Parathyroid adenoma (tissue), 2 donors: ENCODE results near the gene TM4SF4.

Experiments used
- H2AFZ ChIP-seq: fragments of 300-600 bp; sonication (generic); one replicate; pipeline ENCODE4 v1.7.0; 2017; ENCODE audit warnings: antibody characterized with exemption, mild to moderate bottlenecking
- H3K27ac ChIP-seq: fragments of 300-600 bp; sonication (generic); one replicate; pipeline ENCODE4 v1.7.0; 2017
- H3K27me3 ChIP-seq: fragments of 300-600 bp; sonication (generic); one replicate; pipeline ENCODE4 v1.7.0; 2017; ENCODE audit warnings: low read length; ENCODE audit not compliant: control insufficient read depth, insufficient read depth
- H3K36me3 ChIP-seq: fragments of 300-600 bp; sonication (generic); one replicate; pipeline ENCODE4 v1.7.0; 2017; ENCODE audit warnings: low read length; ENCODE audit not compliant: control insufficient read depth, insufficient read depth
- H3K4me1 ChIP-seq: fragments of 300-600 bp; sonication (generic); one replicate; pipeline ENCODE4 v1.7.0; 2017; ENCODE audit warnings: control low read depth
- H3K4me2 ChIP-seq: fragments of 300-600 bp; sonication (generic); one replicate; pipeline ENCODE4 v1.7.0; 2017; ENCODE audit warnings: low read length
- H3K4me3 ChIP-seq: fragments of 300-600 bp; sonication (generic); one replicate; pipeline ENCODE4 v1.7.0; 2017; ENCODE audit warnings: low read depth, low read length
- H3K79me2 ChIP-seq: fragments of 300-600 bp; sonication (generic); one replicate; pipeline ENCODE4 v1.7.0; 2017; ENCODE audit warnings: control low read depth
- H3K9ac ChIP-seq: fragments of 300-600 bp; sonication (generic); one replicate; pipeline ENCODE4 v1.7.0; 2017; ENCODE audit warnings: mild to moderate bottlenecking
- H3K9me3 ChIP-seq: fragments of 300-600 bp; sonication (generic); one replicate; pipeline ENCODE4 v1.7.0; 2017; ENCODE audit warnings: low read length; ENCODE audit not compliant: control insufficient read depth
- TF ChIP-seq, protein P1 (sequence below): fragments of 300-600 bp; sonication (generic); IDR thresholded peaks from one replicate; pipeline ENCODE4 v1.7.0; 2017; ENCODE audit warnings: antibody characterized with exemption, mild to moderate bottlenecking
- donor health status: primary hyperparathyroidism.

Gene TM4SF4

DNA sequence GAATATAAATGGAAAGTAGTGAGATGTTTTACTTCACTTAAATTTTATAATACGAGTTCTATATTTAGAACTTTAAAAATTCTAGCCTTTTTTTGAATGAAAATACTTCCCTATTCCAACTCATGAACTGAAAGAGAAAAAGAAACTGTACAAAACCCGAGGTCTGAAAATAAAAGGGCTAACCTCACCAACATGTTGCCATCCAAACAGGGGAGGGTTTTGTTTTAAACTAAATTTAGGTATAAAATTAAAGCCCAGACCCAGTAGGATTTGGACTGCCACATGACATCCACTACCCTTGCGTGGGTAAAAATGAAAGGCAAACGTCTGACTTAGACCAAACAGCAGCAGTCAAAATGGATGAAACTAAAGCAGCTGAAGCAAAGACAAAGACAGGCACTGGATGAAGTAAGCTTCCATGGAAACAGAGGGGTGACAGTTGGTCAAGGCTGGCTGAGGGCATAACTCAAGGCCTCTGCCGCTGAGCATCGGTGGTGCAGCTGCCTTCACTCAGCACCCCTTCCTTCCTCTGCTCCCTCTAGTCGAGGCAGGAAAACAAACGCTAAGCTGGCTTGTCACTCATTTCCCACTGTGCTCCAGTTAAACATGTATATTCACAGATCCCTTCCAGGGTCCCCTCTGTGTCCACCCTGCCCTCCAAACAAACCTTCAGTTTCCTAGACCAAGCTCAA, 58.1 kb downstream of the TM4SF4 start:
- no peak overlapping the region for H3K27ac ChIP-seq
- no peaks in the 10 kb centered on the region for H3K27me3 ChIP-seq
- peaks cover 3% of the 10 kb centered on the region for H3K79me2 ChIP-seq
- H3K36me3 ChIP-seq = no peaks in the 10 kb centered on the region
- TF ChIP-seq, protein P1, sequence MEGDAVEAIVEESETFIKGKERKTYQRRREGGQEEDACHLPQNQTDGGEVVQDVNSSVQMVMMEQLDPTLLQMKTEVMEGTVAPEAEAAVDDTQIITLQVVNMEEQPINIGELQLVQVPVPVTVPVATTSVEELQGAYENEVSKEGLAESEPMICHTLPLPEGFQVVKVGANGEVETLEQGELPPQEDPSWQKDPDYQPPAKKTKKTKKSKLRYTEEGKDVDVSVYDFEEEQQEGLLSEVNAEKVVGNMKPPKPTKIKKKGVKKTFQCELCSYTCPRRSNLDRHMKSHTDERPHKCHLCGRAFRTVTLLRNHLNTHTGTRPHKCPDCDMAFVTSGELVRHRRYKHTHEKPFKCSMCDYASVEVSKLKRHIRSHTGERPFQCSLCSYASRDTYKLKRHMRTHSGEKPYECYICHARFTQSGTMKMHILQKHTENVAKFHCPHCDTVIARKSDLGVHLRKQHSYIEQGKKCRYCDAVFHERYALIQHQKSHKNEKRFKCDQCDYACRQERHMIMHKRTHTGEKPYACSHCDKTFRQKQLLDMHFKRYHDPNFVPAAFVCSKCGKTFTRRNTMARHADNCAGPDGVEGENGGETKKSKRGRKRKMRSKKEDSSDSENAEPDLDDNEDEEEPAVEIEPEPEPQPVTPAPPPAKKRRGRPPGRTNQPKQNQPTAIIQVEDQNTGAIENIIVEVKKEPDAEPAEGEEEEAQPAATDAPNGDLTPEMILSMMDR = no peak
- H3K9ac ChIP-seq = no peak overlapping the region
- H3K4me3 ChIP-seq = no peak overlapping the region
- peaks cover 14% of the 10 kb centered on the region for H3K4me1 ChIP-seq
- H2AFZ ChIP-seq = peak overlapping the region; percentile 27
- H3K9me3 ChIP-seq = no peaks in the 10 kb centered on the region
- H3K4me2 ChIP-seq = peak overlapping the region; percentile 29

DNA sequence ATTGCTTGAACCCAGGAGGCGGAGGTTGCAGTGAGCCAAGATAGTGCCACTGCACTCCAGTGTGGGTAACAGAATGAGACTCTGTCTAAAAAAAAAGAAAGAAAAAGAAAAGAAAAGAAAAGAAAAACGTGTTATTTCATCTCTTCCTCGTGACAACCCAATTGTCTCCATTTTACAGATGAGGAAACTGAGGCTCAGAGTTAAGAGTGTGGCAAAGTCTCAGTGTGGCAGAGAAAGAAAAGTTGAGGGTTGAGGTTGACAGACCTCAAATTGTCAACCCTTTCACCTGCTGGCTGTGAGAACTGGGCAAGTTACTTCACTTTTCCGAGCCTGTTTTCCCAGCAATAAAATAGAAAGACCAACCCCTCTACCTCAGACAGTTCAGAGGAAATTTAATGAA, 59.6 kb downstream of the TM4SF4 start:
- Histone ChIP-seq H3K27me3 (no peaks in the 10 kb centered on the region), H3K4me3 (no peak overlapping the region), H3K9ac (no peak overlapping the region), H3K4me1 (peaks cover 16% of the 10 kb centered on the region), H3K79me2 (peaks cover 7% of the 10 kb centered on the region), H3K4me2 (no peak overlapping the region), H3K9me3 (no peaks in the 10 kb centered on the region), H2AFZ (no peak overlapping the region), H3K27ac (no peak overlapping the region), H3K36me3 (no peaks in the 10 kb centered on the region)
- TF ChIP-seq, protein P1 = no peak

DNA sequence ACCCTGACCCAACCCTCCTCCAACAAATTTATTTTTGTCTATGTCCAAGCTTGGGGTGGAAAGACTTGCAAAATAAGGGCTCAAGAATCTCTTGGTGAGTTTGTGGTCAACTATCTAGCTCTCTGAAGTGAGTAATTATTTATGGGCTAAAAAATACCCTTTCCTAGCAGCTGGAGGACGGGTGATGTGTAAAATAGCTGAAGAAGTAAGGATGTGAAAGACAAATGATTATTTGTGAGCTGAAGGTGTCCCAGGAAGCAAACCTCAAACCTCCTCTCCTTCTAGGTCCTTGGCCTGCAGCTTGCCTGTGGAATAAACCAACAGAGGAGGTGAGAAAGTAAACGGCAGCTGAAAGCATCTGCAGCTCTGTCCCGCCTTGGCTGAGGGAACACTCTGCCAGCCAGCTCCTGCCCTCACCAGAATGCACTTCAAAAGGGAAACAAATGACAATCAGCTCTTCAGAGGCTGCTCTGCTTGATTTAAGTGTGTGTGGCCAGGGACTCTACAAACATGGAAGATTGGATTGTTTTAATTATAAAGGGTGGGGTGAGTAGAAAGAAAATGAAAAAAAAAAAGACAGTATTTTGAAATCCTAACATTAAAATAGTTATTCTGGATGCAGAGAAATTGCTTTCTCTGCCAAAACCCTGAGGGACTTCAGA, 60.3 kb downstream of the TM4SF4 start:
- peaks cover 23% of the 10 kb centered on the region for H3K4me1 ChIP-seq
- no peak overlapping the region for H3K4me3 ChIP-seq
- H3K4me2 ChIP-seq = no peak overlapping the region
- H3K27ac ChIP-seq = peak overlapping the region; percentile 17
- no peaks in the 10 kb centered on the region for H3K36me3 ChIP-seq
- no peaks in the 10 kb centered on the region for H3K9me3 ChIP-seq
- no peaks in the 10 kb centered on the region for H3K27me3 ChIP-seq
- TF ChIP-seq, protein P1 = no peak
- no peak overlapping the region for H3K9ac ChIP-seq
- peak overlapping the region; percentile 8 for H2AFZ ChIP-seq
- H3K79me2 ChIP-seq = peaks cover 7% of the 10 kb centered on the region

DNA sequence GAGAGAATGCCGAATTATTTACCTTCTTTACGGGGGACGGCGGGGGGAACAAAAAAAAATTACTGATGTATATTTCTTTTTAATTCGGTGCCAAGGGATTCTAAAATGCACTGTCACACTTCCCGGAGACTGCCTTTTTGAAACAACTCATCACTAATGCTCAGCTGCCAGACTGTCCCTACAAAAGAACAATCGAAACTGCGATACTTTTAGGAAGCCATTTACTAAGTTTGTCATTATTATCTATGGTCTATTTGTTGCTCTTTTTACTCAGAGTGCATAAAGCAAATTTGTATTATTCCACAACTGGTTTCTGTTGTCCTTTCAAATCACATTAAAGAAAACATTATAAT, 60.8 kb downstream of the TM4SF4 start:
- H3K27ac ChIP-seq = no peak overlapping the region
- H2AFZ ChIP-seq = no peak overlapping the region
- H3K36me3 ChIP-seq = no peaks in the 10 kb centered on the region
- no peak overlapping the region for H3K4me3 ChIP-seq
- no peaks in the 10 kb centered on the region for H3K27me3 ChIP-seq
- H3K9ac ChIP-seq = no peak overlapping the region
- peaks cover 29% of the 10 kb centered on the region for H3K4me1 ChIP-seq
- no peak overlapping the region for H3K4me2 ChIP-seq
- H3K9me3 ChIP-seq = no peaks in the 10 kb centered on the region
- TF ChIP-seq, protein P1 = no peak
- peaks cover 7% of the 10 kb centered on the region for H3K79me2 ChIP-seq

DNA sequence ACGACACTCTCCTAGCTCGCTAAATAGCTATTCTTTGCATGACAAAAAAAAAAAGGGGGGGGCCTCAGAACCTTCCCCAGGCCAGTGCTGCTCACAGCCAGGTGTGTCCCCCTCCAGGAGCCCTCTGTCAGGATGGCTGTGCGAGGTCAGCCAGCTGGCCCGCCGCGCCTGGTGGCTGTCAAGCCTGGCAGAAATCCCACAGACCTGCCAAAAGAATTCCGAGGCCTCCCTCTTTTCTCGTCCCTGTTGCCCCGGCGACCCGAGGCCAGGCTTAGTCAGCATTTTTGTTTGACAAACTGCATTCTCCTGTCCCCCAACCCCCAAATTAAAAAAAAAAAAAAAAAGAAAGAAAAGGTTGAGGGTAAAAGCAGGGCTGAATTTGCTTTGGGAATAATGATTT, 61.9 kb downstream of the TM4SF4 start:
- Histone ChIP-seq H3K27me3 (no peaks in the 10 kb centered on the region), H3K4me1 (peaks cover 37% of the 10 kb centered on the region), H3K4me2 (peak overlapping the region; percentile 49), H3K36me3 (no peaks in the 10 kb centered on the region), H3K27ac (peak overlapping the region; percentile 54), H2AFZ (peak overlapping the region; percentile 56), H3K4me3 (peak overlapping the region; percentile 19), H3K79me2 (peaks cover 3% of the 10 kb centered on the region), H3K9me3 (no peaks in the 10 kb centered on the region), H3K9ac (no peak overlapping the region)
- TF ChIP-seq, protein P1 = no peak
